GM18861 (cell line): Measurements from ENCODE around the gene LSM7.

Experiments
- ATAC-seq: cut with Tn5 transposase; IDR thresholded peaks from one replicate; pipeline ENCODE4 v1.9.1; 2021; ENCODE audit not compliant: unreplicated experiment

The LSM7 gene

GRCh38 chr19:2328401-2329148 is at the start of gene LSM7, which contains the start of gene SPPL2B:
TSS of gene LSM7 (minus strand) at chr19:2328586. CDS start at chr19:2328566, 20 bp downstream.
TSS of gene SPPL2B (plus strand) at chr19:2328684. CDS start at chr19:2328710, 26 bp downstream.
- no peak for ATAC-seq

- ATAC-seq, result no peak
Measured at GRCh38 chr19:2376784-2377519, 48.6 kb upstream of the LSM7 start.

GRCh38 chr19:2375353-2376121 is 47.2 kb upstream of the LSM7 start:
- ATAC-seq, result no peak

- ATAC-seq, result no peak
Measured at GRCh38 chr19:2374808-2375207, 46.4 kb upstream of the LSM7 start.

- ATAC-seq, result no peak
Measured at GRCh38 chr19:2372076-2372612, 43.8 kb upstream of the LSM7 start.

GRCh38 chr19:2371656-2372055 is 43.3 kb upstream of the LSM7 start:
- ATAC-seq, result no peak

- ATAC-seq, result no peak
Measured at GRCh38 chr19:2365201-2365970, 37.0 kb upstream of the LSM7 start.

GRCh38 chr19:2363419-2363818 is 35.0 kb upstream of the LSM7 start:
- ATAC-seq, result no peak

- ATAC-seq, result no peak
Measured at GRCh38 chr19:2362970-2363300, 34.5 kb upstream of the LSM7 start.

GRCh38 chr19:2362046-2362969 is 33.9 kb upstream of the LSM7 start:
- ATAC-seq, result no peak

GRCh38 chr19:2361246-2362045 is 33.1 kb upstream of the LSM7 start:
- no peak for ATAC-seq

GRCh38 chr19:2360833-2361232 is 32.4 kb upstream of the LSM7 start:
- ATAC-seq, result no peak

GRCh38 chr19:2359992-2360685 is 31.8 kb upstream of the LSM7 start, which contains the start of gene TMPRSS9:
TSS of gene TMPRSS9 (plus strand) at chr19:2360265. CDS start at chr19:2389786, 29,521 bp downstream.
- no peak for ATAC-seq

GRCh38 chr19:2358548-2359173 is 30.3 kb upstream of the LSM7 start:
- ATAC-seq, result no peak

- no peak for ATAC-seq
Measured at GRCh38 chr19:2357279-2358206, 29.2 kb upstream of the LSM7 start.

- no peak for ATAC-seq
Measured at GRCh38 chr19:2356036-2356646, 27.8 kb upstream of the LSM7 start.
